NCI-H446 treated with DMSO at 0.1 percent for 48 hours (cell line): ENCODE results near the gene TSG101.

ENCODE experiments used
- DNase-seq: peaks from one replicate; lab custom pipeline; 2025; lab: John Stamatoyannopoulos, UW

Gene TSG101, protein sequence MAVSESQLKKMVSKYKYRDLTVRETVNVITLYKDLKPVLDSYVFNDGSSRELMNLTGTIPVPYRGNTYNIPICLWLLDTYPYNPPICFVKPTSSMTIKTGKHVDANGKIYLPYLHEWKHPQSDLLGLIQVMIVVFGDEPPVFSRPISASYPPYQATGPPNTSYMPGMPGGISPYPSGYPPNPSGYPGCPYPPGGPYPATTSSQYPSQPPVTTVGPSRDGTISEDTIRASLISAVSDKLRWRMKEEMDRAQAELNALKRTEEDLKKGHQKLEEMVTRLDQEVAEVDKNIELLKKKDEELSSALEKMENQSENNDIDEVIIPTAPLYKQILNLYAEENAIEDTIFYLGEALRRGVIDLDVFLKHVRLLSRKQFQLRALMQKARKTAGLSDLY

DNA sequence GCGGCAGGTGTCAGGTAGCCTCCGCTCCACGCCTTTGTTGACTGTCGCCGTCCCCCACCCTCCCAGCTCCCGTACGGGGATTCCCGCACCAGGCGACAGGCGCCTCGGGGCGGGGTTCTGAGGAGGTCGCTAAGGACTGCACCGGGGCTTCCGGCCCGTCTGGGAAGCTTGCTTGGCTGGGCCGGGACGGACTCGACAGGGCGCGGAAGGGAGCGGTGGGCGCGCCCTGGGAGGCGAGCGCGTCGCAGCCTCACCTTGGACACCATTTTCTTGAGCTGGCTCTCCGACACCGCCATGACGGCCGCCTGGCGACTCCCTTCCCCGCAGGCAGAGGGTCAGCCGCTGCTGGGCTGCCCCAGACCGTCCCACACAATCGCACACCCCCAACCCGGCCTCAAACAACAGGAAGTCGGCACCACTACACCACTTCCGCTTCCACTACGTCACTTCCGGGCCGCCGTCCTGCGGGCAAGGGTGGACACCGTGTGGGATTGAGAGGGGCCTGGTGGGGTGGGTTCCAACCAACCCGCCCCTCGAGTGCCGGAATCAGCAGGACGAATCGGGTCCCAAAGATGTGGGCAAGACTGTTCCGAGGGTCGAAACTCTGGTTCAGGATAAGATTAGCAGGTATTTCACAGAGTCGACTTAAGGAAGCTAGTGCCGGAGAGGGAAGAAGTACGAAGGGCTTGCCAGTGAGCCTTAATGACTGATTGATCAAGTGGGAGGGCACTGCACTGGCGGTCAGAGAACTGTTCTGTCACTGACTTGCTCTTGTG, at the start of gene TSG101:
Gene TSG101 (minus strand): TSS at position 422 of the 776 bp plus-strand sequence. CDS start 126 bp downstream, at position 296.
- peak; percentile 89 for DNase-seq

DNA sequence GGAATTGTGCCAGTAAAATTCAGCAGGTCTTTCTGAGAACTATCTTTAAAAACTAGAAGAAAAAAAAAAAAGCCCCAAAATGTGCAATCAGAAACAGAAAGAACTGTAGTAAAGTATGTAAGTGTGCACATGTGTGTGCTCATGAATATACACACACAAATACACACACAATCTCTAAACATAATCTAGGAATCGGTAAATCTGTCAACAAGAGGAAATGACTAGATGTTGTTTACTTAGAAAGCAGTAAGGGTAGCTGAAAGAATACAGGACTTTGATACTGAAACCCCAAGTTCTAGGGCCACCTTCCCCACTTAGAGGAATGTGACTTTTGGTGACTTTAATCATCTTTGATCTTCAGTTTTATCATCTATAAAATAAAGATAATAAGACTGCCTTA, 48.6 kb upstream of the TSG101 start:
- no peak for DNase-seq

DNA sequence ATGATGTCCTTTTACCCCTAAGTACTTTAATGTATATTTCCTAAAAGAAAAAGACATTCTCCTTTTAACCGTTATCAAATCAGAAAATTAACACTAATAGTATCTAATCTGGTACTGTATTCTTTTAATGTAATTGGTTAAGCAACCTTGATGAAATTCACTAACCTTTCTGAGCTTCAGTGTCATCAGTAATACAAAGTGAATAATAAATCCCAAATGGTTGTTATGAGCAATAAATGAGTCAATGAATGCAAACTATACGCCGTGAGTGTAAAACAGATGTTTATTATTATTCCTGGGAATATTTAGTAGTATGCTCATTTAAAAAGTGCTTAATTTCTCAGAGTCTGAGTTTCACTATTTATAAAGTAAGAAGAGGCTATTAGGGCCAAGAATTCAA, 40.3 kb upstream of the TSG101 start:
- no peak for DNase-seq

DNA sequence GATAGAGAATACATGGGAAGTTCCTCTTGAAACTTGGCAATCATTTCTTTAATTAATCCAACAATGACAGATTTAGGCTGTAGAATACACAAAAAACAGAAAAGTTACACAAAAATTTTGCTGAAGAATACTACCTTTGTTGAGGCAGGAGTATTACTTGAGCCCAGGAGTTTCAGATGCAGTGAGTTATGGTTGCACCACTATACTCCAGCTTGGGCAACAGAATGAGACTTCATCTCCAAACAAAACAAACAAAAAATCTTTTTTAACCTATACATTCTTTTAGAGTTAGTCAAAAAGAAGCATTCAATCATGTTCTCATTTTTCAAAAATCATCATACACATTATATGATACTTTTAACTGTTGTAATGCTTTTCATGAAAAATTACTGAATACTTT, 39.7 kb upstream of the TSG101 start:
- DNase-seq = no peak

DNA sequence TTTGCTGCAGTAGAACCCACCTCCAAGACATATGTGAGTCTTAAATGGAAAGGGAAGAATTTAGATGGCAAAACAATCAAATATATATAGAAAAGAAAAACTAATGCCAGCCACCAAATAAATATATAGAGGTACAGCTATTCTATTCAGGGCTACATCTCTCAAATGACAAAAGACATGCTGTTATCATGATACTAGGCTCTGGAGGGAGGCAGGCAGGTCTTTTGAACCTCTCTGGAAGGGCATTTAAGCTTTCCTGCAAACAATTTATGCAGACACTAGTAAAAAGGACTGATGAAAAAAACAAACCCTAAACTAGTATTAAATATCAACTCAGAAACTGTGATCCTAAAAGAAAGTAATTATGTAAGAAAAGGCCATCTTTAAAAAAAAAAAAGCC, 37.4 kb upstream of the TSG101 start:
- DNase-seq = no peak

DNA sequence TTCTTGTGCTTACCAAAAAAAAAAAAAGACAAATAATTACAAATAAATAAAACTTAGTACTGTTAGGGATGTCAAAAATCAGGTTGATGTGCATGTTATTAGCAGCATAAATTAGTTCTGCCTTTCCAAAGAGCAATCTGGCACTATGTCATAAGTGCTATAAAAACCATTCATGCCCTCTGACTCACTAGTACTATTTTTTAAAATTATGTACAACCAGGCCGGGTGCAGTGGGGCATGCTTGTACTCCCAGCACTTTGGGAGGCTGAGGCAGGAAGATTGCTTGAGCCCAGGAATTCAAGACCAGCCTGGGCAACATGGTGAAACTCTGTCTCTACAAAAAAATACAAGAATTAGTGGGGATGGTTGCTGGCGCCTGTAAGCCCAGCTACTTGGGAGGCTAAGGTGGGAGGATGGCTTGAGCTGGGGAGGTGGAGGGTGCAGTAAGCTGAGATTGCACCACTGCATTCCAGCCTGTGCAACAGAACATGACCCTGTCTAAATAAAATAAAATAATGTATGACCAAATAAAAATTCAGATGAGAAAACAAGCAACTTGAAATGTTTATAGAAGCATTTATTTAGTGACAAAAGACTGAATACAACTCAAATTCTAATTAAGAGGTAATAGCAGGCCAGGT, 36.5 kb upstream of the TSG101 start:
- no peak for DNase-seq

DNA sequence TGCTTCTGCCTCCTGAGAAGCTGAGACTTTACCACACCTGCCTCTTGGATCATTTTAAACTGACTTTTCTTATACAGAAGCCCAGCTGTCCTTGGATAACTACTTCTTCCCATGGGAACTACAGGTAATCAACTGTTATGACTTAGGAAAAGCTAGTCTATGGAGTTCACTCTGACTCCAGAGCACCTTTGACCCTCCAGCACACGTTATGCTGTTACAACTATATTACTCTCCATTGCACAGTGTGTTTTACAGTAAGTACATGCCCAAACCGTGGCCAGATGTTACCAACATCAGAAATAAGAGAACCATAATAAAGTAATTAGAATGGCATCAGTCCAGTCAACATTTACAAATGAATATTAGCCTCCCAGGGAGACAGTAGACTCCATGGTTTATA, 21.3 kb upstream of the TSG101 start:
- DNase-seq = no peak

DNA sequence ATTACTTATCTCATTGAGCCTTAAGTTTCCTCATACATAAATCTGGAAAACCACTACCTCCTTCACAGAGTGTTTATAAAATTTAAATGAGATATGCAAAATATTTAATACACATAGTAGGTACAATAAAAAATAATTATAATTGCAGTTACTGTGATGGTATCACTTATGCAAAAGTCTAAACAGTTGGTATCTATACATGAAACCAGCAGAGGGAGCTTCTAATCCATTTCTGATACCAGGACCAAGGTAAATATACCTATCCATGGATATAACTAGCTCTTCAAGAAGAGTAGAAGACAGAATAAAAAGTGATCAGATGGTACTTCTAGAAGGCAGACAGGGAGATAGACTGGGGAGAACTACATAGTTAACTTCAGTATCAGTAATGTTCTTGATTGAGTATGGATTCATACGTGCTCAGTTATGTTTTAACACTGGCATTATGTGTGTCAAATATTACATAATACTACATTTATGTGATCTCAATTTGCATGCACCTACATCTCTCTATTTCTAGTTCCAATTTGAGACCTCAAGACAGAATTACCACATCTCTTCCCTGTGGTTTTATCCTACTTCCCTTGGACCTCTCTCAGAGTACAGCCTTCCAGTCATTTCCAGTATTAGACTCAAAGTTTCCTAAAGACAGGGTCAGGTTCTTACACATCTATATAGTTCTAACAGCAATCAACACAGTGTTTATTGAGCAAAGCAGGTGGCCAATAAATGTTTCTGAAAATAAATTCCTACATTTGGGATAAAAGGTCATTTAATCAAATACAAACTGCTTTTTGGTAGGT, 13.7 kb upstream of the TSG101 start:
- DNase-seq = no peak

DNA sequence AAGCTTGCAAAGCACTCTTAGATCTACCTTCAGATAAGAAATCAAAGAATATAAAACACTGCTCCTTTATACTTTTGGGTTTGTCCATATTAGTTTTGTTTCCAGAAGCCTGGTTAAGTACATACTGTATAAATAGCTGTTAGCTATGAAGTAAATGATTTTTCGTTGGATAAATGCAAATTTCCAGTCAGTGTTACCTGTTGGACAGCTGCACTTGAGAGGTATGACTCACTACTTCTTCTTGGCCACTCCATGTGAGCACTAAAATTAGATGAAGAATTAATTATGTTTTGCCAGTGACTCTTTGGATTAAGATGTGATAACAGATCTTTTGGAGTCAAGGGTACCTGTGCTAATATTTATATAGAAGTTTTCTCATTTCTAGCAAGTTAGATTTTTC, 9.5 kb upstream of the TSG101 start:
- DNase-seq = no peak

DNA sequence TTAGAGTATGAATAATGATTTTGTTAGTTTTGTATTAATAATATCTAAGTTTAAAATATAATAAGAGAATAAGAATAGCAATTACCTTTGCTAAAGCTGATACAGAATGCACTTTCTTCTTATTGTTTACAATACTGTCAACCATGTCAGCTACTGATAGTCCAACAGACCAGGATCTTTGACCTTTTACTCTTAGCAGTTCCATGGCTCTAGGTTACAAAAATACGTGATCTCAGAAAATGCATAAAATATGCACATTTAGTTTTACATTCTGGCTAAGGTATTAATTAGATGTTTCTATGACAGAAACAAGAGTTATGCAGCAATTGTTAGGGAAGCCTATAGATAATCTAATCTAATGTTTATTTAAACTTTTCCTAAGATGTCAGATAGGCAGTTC, 7.5 kb upstream of the TSG101 start:
- DNase-seq = no peak

DNA sequence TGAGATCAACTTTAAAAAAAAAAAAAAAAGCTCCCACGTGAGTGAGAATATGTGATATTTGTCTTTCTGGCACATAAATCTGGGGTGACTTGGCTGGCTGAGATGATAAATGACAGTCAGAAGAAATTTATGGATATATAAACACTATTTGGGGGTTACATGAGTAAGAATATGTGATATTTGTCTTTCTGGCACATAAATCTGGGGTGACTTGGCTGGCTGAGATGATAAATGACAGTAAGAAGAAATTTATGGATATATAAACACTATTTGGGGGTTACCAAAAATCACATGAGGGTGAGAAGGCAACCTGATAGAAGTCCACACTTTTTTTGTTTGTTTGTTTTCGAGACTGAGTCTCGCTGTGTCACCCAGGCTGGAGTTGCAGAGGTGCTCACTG, 6.6 kb upstream of the TSG101 start:
- no peak for DNase-seq

DNA sequence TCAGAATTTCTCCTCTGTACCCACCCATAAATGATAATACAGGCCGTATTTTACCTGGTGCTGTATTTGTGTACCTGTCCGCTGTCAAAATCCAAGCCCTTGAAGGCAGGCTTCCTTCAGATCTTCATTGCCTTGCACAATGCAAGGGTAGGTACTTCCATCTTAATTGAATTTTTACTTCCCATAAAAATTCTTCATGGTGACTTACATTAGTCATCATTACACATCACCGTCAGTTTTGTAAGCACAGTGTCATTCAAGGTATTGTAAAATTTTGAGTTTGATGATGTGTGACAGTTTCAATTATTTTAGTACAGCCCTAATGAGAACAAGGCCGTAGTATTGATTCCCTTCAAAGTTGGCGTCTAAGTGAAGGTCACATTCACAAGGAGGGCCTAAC, 770 bp upstream of the TSG101 start:
- no peak for DNase-seq

DNA sequence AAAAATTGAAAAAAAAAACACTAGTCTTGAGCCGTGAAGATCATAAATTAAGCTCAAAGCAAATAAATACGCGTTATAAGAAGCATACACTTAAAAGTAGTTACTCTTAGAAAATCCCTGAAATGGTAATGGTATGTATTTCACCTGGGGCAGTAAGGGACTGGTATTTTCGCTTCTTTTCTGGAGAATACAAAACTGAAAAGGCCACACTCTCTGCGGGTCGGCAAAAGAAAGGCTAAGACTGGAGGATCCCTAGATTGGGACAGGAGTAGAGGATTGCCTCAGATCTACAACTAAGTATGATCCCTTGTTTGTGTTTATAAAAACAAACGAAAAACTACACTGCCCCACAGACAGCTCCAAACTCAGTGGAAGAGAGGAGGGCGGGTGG, 617 bp downstream of the TSG101 start:
- no peak for DNase-seq

DNA sequence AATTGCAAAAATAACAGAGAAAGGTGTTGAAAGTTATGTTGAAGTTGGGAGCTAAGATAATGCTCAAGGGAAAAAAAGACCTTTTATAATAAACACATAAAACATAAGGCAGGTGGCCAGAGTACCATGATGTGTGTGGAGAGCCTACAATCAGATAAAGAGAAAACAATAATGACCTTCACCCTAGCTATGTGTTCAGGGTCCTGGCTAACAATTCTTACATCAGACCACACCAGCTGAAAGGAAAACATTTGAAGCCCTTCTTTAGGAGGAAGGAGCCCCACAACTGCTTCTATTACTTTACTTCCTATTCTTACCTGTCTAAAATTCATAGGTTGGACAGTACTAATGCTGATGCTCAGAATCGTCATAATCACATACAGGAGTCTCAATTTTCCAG, 2.5 kb downstream of the TSG101 start:
- DNase-seq = no peak

DNA sequence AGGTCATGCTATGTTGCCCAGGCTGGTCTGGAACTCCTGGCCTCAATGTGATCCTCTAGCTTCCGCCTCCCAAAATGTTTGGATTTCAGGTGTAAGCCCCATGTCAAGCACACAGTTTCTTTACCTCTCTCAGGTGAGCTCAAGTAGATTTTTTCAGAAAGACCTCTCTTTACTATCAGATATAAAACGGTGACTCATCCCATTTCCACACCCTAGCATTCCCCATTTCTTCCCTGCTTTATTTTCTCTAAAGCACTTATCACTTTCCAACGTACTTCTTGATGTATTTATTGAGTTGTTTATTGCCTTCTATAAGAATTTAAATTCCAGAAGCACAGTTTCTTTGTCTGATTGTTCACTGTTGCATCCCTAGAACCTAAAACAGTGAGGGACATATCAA, 3.7 kb downstream of the TSG101 start:
- no peak for DNase-seq

DNA sequence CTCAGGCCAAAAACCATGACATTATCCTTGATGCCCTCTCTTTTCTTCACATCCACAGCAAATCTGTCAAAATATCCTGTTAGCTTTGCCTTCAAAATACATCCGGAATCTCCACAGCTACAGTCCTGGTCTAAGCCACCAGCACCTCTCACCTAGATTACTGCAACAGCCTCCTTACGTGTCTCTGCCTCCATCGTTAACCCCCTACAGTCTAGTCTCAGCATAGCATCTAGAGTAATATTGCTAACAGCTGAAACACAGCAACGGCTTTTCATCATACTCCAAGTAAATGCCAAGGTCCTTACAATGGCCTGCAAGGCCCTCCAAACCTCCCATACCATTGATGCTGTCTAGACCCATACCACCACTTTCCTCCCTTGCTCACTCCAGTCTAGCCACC, 4.4 kb downstream of the TSG101 start:
- DNase-seq = no peak

DNA sequence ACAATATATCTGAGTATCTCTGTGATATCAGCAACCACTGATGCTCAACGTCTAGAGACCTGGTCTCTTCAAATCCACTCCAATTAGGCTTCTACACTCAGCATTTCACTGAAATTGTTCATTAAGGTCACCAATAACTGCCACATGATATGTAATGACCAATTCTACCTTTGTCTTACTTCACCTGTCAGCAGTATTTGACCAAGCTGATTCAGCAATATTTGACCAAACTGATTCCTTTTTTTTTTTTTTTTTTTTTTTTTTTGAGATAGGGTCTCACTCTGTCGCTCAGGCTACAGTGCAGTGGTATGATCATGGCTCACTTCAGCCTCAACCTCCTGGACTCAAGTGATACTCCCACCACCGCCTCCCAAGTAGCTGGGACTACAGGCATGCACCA, 5.6 kb downstream of the TSG101 start:
- no peak for DNase-seq

DNA sequence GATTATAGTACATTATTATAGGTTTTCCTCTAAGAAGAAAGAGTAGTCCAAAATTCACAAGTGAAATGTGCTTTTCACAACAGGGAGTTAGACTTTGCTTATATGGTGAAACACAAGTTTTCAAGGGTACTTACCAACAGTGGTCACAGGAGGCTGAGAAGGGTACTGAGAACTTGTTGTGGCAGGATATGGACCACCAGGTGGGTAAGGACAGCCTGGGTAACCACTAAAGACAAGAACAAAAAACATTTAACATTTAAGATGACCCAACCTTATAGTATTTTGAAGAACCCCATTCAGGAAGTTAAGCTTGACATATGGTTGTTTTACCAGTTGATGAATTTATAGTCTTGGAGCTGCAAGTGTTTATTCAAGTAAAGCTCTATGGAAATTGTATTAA, 24.4 kb downstream of the TSG101 start:
- no peak for DNase-seq

DNA sequence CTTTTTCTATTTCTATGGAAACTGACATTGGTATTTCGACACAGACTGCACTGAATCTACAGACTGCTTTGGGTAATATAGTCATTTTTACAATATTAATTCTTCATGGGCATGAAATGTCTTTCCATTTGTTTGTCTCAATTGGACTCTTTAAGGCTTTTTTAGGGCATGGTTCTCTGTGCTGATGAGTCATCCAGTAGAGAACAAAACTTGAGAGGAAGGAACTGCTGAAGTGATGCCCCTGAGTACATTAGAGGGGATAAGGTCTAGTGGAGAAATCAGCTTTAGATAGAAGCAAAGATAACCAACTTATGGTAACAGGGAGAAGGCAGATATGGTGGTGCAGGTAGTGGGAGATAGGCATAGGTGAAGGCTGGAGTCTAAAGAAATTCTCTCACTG, 25.1 kb downstream of the TSG101 start:
- DNase-seq = no peak

DNA sequence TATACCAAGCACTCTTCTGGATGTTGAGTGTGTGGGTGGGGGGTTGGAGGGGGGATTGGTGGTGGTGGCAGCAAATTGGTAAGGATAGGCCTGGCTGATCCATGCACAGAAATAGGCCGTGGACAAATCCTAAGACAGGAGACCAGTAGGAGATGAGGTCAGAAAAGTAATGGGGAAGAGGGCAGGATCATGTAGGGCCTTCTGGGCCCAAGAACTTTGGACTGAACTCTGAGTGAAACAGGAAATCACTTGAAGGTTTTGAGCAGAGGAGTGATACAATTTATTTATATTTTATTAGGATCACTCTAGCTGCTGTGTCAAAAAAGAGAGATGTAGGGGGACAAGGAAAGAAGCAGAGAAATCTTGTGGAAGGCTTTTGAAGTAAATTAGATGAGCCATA, 28.7 kb downstream of the TSG101 start:
- DNase-seq = no peak

DNA sequence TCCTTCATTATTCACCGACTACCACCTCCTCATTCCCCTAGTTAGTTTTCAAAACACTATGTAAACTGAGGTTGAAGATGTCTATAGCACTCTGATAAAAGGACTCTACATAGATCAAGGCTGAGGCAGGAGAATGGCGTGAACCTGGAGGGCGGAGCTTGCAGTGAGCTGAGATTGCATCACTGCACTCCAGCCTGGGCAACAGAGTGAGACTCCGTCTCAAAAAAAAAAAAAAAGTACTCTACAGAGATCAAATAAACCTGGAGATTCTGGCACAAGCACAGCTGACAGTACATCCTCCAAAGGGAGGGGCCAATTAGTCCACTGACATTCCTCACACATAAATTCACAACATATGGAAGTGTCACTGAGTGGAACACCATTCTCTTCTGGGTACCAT, 31.0 kb downstream of the TSG101 start:
- DNase-seq = no peak

DNA sequence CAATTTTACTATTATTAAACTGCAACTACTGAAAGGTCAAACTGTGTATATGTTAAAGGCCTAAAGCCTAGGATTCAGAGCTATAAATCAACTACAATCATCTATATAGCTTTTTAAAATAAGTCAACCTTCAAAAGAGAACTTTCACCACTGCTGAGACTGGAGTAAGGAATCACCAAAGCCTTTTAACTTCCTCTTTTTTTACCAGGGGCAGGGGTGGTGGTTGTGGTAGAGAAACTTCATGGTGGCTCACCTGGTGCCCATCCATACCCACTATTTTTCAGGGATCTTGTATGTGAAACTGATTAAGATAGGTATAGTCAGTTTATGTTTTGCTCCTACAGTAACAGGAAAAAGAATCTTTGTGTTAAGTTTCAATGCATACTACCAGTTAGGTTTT, 31.5 kb downstream of the TSG101 start:
- DNase-seq = no peak
